Measurements from ENCODE around the gene RHBDF1.
A peak's percentile ranks its signal among the peaks of the same experiment; 100 is the strongest.

The RHBDF1 gene

GRCh38 chr16:92431-93339 lies 20.3 kb upstream of the RHBDF1 start:
- no peak for DNase-seq (ENCODE audit: low spot score)

DNA sequence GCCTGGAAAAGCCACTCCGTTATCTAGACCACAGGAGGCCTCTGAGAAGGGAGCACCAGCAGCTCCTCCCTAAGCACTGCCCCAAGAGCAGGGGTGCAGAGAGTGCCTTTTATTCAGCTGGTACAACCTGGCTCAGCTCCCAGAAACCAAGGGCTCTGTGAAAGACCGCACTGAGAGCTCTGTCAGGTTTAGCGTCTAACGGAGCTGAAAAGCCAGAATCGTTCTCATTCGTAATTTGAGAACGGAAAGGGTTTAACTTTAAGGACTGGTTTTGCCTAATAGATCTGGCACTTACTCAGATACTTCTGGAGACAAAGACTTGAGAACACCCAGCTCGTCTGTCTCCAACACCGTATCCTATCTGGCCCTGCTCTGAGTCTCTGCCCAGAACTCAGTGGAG lies 19.1 kb upstream of the RHBDF1 start:
- DNase-seq (ENCODE audit: low spot score) = no peak

- DNase-seq (ENCODE audit: low spot score) = no peak
These were observed 17.2 kb upstream of the RHBDF1 start for GRCh38 chr16:89391-90302.

DNA sequence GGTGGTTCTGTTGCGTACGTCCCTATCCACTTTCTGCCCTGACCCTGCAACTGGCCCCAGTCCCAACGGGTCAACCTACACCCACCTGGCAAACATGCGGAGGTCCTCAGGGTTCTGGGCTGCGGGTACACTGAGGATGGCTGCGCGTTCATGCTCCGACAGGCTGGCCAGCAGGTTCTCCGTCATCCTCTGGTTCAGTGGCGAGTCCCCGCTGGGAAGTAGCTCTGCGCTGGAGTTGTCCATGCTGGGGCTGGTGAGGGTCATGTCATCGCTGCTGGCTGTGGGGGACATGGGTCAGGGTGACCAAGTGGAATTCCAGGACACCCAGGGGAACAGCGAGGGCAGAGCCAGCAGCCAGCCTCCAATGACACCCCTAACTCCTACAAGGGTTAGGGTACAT lies 16.2 kb upstream of the RHBDF1 start:
- DNase-seq (ENCODE audit: low spot score) = no peak

DNA sequence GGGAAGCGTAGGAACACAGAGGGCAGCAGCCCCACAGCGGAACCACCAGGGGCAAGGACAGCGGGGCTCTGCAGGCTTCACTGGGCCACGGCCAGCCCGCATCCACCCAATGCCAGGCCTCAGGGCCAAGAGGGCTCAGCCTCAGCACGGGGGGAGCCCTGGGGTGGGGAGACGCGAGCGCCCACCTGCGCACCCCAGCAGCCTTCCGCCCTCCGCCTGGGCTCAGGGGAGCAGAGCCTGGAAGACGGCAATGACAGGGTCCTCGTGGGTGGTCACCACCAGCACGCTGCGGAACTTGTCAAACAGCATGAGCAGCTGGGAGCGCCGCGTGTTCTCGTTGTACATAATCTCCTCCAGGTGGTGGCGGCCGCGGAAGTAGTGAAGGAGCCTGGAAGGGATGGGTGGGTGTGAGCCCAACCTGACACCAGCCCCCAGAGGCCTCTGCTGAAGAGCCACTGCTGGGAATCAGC lies 14.1 kb upstream of the RHBDF1 start:
- DNase-seq (ENCODE audit: low spot score) = no peak

- no peak for DNase-seq (ENCODE audit: low spot score)
These were observed 13.4 kb upstream of the RHBDF1 start for GRCh38 chr16:85865-86264.

GRCh38 chr16:85407-85782 lies 13.0 kb upstream of the RHBDF1 start:
- DNase-seq (ENCODE audit: low spot score) = no peak

DNA sequence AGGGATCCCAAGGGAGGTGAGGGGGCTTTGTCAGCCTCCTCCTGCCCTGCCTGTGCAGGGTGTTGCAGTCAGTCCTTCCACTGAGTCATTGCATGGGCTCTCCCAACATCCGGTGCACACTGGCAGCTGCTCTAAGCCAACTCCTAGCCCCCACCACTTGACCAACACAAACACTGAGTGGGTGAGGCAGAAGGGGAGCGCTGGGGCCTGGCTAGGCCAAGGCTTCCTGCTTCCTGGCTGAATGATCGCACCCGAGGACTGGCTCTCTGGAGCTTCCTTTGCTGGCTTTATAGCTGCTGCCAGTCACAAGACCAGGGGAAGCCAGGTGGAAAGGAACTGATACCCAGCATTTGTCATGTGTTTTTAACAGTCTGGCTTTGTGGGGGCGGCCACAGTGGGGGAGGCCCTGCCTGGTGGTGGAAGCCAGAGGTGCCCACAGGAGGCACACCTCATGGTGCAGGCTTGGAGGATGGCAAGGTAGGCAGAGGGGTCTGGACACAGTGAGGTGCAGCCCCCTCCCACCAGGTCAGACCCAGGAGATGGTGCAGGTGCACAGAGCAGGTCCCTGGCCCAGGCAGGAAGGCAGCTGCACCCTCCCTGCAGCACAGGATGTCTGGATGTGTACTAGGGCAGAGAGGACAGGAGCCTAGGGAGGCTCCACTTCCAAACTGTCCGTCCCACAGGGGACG lies 12.4 kb upstream of the RHBDF1 start:
- DNase-seq (ENCODE audit: low spot score) = no peak

DNA sequence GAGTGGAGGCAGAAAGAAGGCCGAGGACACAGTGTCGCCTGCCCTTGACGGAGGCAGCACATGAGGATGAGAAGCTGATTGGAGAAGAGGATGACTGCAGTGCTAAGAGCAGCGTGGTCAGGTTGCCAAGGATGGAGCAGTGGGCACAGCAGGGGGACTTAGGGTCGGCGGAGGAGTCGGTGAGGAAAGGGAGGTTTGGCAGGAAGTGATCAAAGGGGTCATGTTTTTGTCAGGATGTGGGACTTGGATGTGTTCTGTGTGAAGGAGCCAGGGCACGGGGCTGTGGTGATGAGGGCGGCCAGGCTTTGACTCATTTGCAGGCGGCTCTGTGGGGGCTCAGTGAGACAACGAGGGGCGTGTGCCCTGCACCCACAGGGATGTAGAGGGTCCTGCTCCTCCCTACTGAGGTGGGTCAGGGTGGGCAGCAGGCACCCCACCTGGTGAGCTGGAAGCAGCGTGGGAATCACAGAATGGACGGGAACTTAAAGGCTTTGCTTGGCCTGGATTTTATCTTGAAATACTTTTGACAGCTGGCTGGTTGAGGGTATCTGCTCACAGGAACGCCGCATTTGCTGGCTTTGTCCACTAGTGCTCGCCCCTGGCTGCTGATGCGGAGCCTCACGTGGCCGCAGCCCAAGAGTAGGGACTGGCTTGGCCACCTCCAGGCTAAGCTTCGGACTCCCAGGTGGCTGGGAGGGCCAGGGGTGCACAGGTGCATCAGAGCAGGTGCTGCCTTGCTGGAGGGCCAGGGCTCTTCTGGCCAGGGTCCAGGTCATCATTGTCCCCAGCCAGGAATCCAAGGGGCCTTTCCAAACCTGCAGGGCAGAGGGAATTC lies 11.6 kb upstream of the RHBDF1 start:
- no peak for DNase-seq (ENCODE audit: low spot score)

GRCh38 chr16:83060-83603 lies 10.7 kb upstream of the RHBDF1 start:
- no peak for DNase-seq (ENCODE audit: low spot score)

DNA sequence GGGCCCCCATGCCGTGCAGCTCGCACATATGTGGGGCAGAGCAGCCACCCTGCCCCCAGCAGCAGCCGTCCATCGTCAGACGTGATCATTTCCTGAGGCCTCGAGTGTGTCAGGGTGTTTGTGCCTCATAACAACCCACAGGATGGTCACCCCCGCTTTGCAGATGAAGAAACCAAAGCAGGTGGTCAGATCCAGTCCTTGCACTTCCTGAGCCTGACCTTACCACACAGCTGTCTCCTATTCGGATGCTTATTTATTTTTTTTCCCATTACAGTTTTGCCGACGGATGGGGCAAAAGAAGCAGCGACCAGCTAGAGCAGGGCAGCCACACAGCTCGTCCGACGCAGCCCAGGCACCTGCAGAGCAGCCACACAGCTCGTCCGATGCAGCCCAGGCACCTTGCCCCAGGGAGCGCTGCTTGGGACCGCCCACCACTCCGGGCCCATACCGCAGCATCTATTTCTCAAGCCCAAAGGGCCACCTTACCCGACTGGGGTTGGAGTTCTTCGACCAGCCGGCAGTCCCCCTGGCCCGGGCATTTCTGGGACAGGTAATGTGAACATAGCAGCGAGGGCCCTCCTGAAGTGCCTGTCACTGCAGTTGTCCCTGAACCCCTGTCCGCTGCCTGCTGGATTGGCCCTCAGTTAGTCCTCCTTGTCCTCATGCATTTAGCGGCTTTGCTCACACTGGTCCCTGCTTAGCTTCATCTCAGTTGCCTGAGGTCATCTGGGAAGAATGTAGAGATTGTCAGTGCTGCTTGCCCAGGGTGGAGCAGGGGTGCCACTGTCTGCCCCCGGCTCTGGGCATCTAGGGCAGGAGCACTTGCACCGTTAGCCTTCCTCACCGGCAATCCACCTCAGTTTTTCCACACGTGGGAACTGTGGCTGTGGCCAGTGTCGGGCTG lies 7.0 kb upstream of the RHBDF1 start:
- DNase-seq (ENCODE audit: low spot score) = no peak

DNA sequence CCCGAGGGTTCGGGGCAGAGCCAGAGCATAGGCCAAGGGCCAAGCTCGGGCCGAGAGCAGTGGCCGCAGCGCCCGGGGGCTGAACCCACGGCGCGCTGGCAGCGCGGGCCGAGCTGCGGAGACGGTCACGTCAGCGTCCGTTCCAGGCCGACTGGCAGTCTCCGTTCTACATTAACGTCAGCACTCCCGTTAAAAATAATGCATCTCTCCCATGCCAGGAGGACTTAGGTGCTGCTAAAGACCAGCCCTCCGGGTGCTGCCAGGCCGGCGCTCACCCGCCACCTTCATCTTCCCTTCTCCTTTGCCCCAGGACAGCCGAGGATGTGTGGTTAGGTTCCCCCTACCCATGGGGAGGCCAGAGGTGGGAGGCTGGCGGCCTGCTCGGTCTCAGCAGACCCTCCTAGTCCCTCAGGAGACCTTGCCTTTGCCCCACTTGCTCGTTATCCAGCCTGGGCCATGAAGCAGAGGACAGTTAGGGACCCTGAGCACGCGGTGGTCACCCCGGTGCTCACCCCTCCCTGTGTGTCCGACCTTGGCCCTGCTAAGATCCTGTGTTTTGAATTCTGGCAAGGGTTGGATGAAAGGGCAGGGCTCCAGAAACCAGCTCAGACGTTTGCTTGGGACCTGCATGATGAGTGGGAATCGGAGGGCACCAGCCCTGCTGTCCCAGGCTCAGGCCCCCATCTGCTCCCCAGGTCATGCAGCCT lies 6.2 kb upstream of the RHBDF1 start:
- peak; percentile 59 for DNase-seq (ENCODE audit: low spot score)

DNA sequence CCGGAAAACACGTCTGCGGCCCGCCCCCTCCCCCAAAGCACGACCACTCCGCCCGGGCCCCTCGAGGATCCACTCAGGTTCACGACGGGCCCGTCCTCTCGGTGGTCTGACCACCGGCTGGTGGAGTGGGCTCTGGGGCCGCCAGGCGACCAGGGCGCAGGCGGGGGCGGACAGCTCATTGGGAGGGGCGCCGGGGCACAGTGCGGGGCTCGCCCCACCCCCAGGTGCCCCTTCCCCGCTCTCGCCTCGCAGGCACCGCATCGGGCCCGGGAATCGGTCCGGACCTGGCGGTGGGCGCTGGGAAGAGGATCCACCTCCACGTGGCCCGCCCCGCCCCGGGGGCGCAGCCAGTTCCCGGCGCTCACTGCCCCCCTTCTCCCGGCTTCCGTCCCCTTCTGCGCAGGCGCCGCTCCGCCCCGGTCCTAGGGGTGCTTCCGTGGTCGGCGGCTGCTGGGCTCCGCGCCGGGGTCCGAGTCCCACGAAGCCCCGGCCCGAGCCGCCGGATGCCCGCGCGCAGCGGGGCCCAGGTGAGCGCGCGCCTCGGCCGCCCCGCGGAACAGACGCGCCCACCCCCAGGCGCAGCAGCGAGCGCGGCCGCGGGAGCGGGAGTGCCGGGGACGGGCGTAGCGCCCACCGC lies 5.5 kb upstream of the RHBDF1 start, which contains the start of gene MPG:
MPG (plus strand) TSS at position 419 of the 637 bp plus-strand sequence; CDS start at position 504, 85 bp downstream.
- peak; percentile 99 for DNase-seq (ENCODE audit: low spot score)

- DNase-seq (ENCODE audit: low spot score) = peak; percentile 70
These were observed 4.9 kb upstream of the RHBDF1 start for GRCh38 chr16:77273-77806.

DNA sequence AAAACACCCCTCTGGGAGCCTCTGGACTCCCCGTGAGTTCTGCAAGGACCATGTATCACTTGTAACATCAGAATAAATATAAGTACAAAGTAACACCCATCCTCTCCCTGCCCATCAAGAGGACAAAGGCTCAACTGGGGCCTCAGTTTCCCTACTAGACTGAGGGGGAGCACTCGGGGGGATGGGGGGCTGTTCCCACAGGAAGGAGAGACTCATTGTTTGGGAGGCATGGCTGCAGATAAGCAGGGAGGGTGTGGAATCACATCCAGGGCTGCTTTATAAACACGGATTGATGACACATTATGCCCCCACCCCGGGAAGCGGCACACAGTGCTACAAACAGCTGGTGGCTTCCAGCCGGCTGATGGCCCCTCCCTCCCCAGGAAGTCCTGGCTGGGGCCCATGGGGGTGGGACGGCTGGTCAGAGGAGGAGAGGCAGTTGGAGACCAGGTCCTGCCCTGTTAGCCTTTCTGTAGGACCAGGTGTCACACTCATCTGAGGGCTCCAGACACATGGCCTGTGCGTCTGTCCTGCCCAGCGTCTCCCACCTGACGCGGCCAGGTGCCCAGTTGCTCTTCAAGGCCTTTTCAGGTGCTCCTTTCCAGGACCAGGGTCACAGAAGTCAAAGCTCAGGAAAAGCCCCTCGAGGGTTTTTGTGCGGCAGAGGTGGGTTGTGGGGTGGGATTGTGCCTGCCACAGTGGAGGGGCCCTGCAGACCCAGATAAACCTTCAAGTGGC lies 4.3 kb upstream of the RHBDF1 start:
- DNase-seq (ENCODE audit: low spot score) = no peak

DNA sequence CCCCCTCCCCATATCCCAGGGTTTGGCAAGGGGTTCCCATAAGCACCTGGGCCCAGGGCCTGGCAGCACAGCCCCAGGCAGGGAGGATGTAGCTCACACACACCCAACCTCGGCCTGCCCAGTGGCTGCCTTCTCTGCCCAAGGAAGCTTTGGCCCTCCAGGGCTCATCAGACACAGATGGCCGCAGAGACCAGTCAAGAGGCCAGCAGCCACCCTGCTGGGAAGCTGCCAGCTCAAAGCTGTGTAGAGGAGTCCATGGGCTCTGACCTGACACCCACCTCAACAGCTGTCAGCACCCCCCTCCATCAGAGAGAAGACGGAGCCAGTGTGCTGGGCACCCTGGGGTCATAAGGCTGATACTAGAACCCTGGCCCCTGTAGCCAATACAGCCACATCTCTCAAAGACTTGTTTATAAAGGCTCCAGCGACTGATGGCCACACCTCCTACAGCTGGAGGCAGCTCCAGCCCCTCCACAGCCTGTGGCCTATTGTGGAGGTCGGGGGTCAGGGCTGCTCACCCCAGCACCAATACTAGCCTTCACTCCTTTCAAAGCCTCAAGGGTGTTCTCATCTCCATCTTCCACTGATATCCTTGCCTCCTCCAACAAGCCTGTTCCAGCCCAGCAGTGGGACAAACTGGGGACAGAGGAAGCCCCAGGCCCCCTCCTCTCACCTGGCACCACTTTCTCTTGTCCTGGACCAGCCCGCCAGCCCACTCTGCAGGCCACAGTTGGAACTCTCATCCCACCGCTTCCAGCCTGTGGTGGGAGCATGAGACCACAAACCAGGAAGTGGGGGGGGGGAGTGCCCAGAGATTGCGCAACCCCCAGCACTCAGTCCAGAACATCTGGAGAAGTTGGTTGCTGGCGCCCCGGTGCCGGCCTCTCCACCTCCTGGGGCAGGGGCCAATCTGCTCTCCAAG lies 3.4 kb upstream of the RHBDF1 start:
- no peak for DNase-seq (ENCODE audit: low spot score)

Data from HuH-7.5 (cell line).